Measurements from ENCODE around the gene CCDC88B. TPM values are rescaled to one million over a fixed set of nuclear protein-coding genes. Genes with fewer than 3 reads are reported as not detected.

The CCDC88B gene
- total and polyA plus RNA-seq, 9 of the 15 experiments (the other 6 are each of a cell fraction or from before 2014, with no cell fraction given) = 0.13 to 18.1 (median 7.9) TPM

- ATAC-seq = no peak
- Histone ChIP-seq H3K4me3 (no peak overlapping the region), H3K9me1 (ENCODE audit: control insufficient read depth, insufficient read depth, low read length) (peaks cover 2% of the 10 kb centered on the region), H2AFZ (ENCODE audit: low read depth, low read length) (no peak overlapping the region), H4K20me1 (replicated peaks; ENCODE audit: control insufficient read depth, insufficient read depth, low read length) (0 out of 2 replicates have a peak, but pooled peaks cover 6% of the 10 kb centered on the region), H3K27ac (ENCODE audit: extremely low read depth, low read depth, low read length) (no peak overlapping the region), H3K9ac (ENCODE audit: insufficient read depth in 1 of 2, low read depth in 2 of 2, low read length in 2 of 2) (no peak overlapping the region), H3K9me3 (replicated peaks; ENCODE audit: control insufficient read depth, insufficient read depth, low read depth, low read length) (peaks cover 8% of the 10 kb centered on the region), H3K4me1 (replicated peaks in 1 of 2; ENCODE audit: control insufficient read depth in 2 of 2, insufficient read depth in 2 of 2, low read length in 2 of 2) (peaks cover 11 to 13% of the 10 kb centered on the region in 2 experiments), H3K27me3 (ENCODE audit: control insufficient read depth in 2 of 2, insufficient read depth in 2 of 2, low read length in 2 of 2) (peaks cover 34 to 68% of the 10 kb centered on the region in 2 experiments), H3K4me2 (ENCODE audit: insufficient read depth, low read length) (no peak overlapping the region), H3K36me3 (ENCODE audit: control insufficient read depth, insufficient read depth, low read length) (no peaks in the 10 kb centered on the region), H3K79me2 (ENCODE audit: control insufficient read depth, insufficient read depth, low read length) (no peaks in the 10 kb centered on the region)
- FAIRE-seq = no peak
- no peak for DNase-seq (ENCODE audit: extremely low read depth in 1 of 4, low spot score in 3 of 4)
- intact Hi-C loops (cut with micrococcal nuclease) = no loop called here
- POLR2A ChIA-PET = no interaction called here
- CTCF ChIA-PET (ENCODE audit: low intra/inter-chr PET ratio) = no interaction called here
- 9% methylated on average over 6 of the region's 6 CpGs for WGBS (ENCODE audit: insufficient coverage, low coverage, missing lambda C conversion rate)
- BruUV-seq (replicated peaks) = no TSS peak
- in situ Hi-C loops (cut with MboI) = no loop called here
- TF ChIP-seq IFI16 (CRISPR knock-in tag; IDR thresholded peaks at IDR 0.05) = no peak
- TF ChIP-seq DMBX1 (CRISPR knock-in tag; IDR thresholded peaks at IDR 0.05; ENCODE audit: borderline replicate concordance) = no peak
- TF ChIP-seq E4F1 (CRISPR knock-in tag; IDR thresholded peaks at IDR 0.05; ENCODE audit: borderline replicate concordance) = no peak
- no peak for TF ChIP-seq ZC3H11A (IDR thresholded peaks at IDR 0.05; ENCODE audit: low read depth, low read length)
- TF ChIP-seq NR2C1 (IDR thresholded peaks at IDR 0.05) = no peak
- TF ChIP-seq NR2C1 (tag; IDR thresholded peaks at IDR 0.05) = no peak
- TF ChIP-seq GABPB2 (CRISPR knock-in tag; conservative IDR thresholded peaks at IDR 0.05) = no peak
- no peak for TF ChIP-seq CEBPZ (IDR thresholded peaks at IDR 0.05; ENCODE audit: borderline replicate concordance, low read depth, low read length)
- TF ChIP-seq SIN3A (IDR thresholded peaks at IDR 0.05; ENCODE audit: borderline replicate concordance in 2 of 2, control insufficient read depth in 1 of 2, low read depth in 2 of 2, low read length in 2 of 2) = no peak
- no peak for TF ChIP-seq ZNF232 (CRISPR knock-in tag; IDR thresholded peaks at IDR 0.05)
- no peak for TF ChIP-seq ZBTB2 (IDR thresholded peaks at IDR 0.05)
- TF ChIP-seq MTA2 (IDR thresholded peaks at IDR 0.05; ENCODE audit: low read depth) = no peak
- TF ChIP-seq MAFG (tag; conservative IDR thresholded peaks at IDR 0.05) = no peak
- no peak for TF ChIP-seq ZNF212 (CRISPR knock-in tag; IDR thresholded peaks at IDR 0.05)
- TF ChIP-seq ZNF274 (IDR thresholded peaks at IDR 0.05; ENCODE audit: borderline replicate concordance, low read depth, low read length) = no peak
Measured at GRCh38 chr11:64382047-64382446, 42.0 kb downstream of the CCDC88B start.
